Trophoblast cell (in vitro differentiated cells and primary cell): ENCODE results near the gene LIG3.
A peak's percentile ranks its signal among the peaks of the same experiment; 100 is the strongest.

ENCODE experiments used
- DNase-seq, 2 donors: peaks; one replicate each; pipeline ENCODE4 v3.0.0-alpha.2; 2016
- H2AFZ ChIP-seq: 2 replicates; pipeline ENCODE4 v1.6.1; 2013; ENCODE audit warnings: low read length, moderate library complexity, mild to moderate bottlenecking; ENCODE audit not compliant: insufficient read depth, poor library complexity
- H2AK5ac ChIP-seq: 2 replicates; pipeline ENCODE4 v1.6.1; 2013; ENCODE audit warnings: mild to moderate bottlenecking, low read length
- H2BK120ac ChIP-seq: 2 replicates; pipeline ENCODE4 v1.6.1; 2013; ENCODE audit warnings: low read length, mild to moderate bottlenecking, moderate library complexity; ENCODE audit not compliant: insufficient read depth, poor library complexity
- H2BK12ac ChIP-seq: 2 replicates; pipeline ENCODE4 v1.6.1; 2013; ENCODE audit warnings: mild to moderate bottlenecking, low read length, moderate library complexity
- H2BK5ac ChIP-seq: 2 replicates; pipeline ENCODE4 v1.6.1; 2013; ENCODE audit warnings: low read length, low read depth, moderate library complexity, mild to moderate bottlenecking; ENCODE audit not compliant: poor library complexity
- H3K14ac ChIP-seq: 2 replicates; pipeline ENCODE4 v1.6.1; 2013; ENCODE audit warnings: mild to moderate bottlenecking, low read length
- H3K18ac ChIP-seq: 2 replicates; pipeline ENCODE4 v1.6.1; 2013; ENCODE audit warnings: mild to moderate bottlenecking, low read length
- H3K23ac ChIP-seq: 2 replicates; pipeline ENCODE4 v1.6.1; 2013; ENCODE audit warnings: low read length
- H3K27ac ChIP-seq: 2 replicates; pipeline ENCODE4 v1.5.1; 2013; ENCODE audit warnings: low read depth, mild to moderate bottlenecking, inconsistent platforms, low read length, moderate library complexity
- H3K27me3 ChIP-seq: 2 replicates; pipeline ENCODE4 v1.6.1; 2013; ENCODE audit warnings: inconsistent platforms, mild to moderate bottlenecking, low read length, moderate library complexity; ENCODE audit not compliant: insufficient read depth
- H3K36me3 ChIP-seq, 2 experiments: 1 replicate in 1 of 2; 2 replicates in 1 of 2; pipeline ENCODE4 v1.6.1; 2013; ENCODE audit warnings: low read length in 2 of 2, mild to moderate bottlenecking in 2 of 2, moderate library complexity in 1 of 2; ENCODE audit not compliant: insufficient read depth in 2 of 2, control insufficient read depth in 1 of 2
- H3K4ac ChIP-seq: 2 replicates; pipeline ENCODE4 v1.6.1; 2013; ENCODE audit warnings: low read depth, mild to moderate bottlenecking, low read length, moderate library complexity
- H3K4me1 ChIP-seq, 2 experiments: 1 replicate in 1 of 2; 2 replicates in 1 of 2; pipeline ENCODE4 v1.6.1; 2013; ENCODE audit warnings: low read length in 2 of 2, mild to moderate bottlenecking in 2 of 2, moderate library complexity in 1 of 2; ENCODE audit not compliant: insufficient read depth in 2 of 2, control insufficient read depth in 1 of 2
- H3K4me2 ChIP-seq: 2 replicates; pipeline ENCODE4 v1.6.1; 2013; ENCODE audit warnings: inconsistent platforms, mild to moderate bottlenecking, low read length, moderate library complexity
- H3K4me3 ChIP-seq: 2 replicates; pipeline ENCODE4 v1.5.1; 2013; ENCODE audit warnings: mild to moderate bottlenecking, low read depth, low read length, inconsistent platforms
- H3K79me1 ChIP-seq: one replicate; pipeline ENCODE4 v1.6.1; 2013; ENCODE audit warnings: low read length
- H3K79me2 ChIP-seq: 2 replicates; pipeline ENCODE4 v1.6.1; 2013; ENCODE audit warnings: low read length, mild to moderate bottlenecking; ENCODE audit not compliant: control insufficient read depth, insufficient read depth, poor library complexity
- H3K9ac ChIP-seq: 2 replicates; pipeline ENCODE4 v1.6.1; 2013; ENCODE audit warnings: mild to moderate bottlenecking, low read length
- H3K9me3 ChIP-seq: 2 replicates; pipeline ENCODE4 v1.6.1; 2013; ENCODE audit warnings: low read depth, mild to moderate bottlenecking, control low read depth, inconsistent platforms, low read length; ENCODE audit not compliant: insufficient read depth
- H4K12ac ChIP-seq: 2 replicates; pipeline ENCODE4 v1.6.1; 2013; ENCODE audit warnings: low read depth, mild to moderate bottlenecking, low read length, moderate library complexity
- H4K8ac ChIP-seq: 2 replicates; pipeline ENCODE4 v1.6.1; 2013; ENCODE audit warnings: low read depth, mild to moderate bottlenecking, low read length, moderate library complexity
- H4K91ac ChIP-seq: one replicate; pipeline ENCODE4 v1.6.1; 2013; ENCODE audit warnings: low read depth, mild to moderate bottlenecking, low read length, moderate library complexity
- WGBS: extraction: QIAGEN DNeasy Blood & Tissue Kit; methylation state at CpG from one replicate; pipeline ENCODE4 v1.1.7; 2013; ENCODE audit warnings: missing lambda C conversion rate; ENCODE audit not compliant: insufficient read length, insufficient coverage; ENCODE audit errors: extremely low coverage; 5-methylcytosine and 5-hydroxymethylcytosine counted together

The LIG3 gene

GRCh38 chr17:35021520-35022380 lies 41.4 kb downstream of the LIG3 start:
- Histone ChIP-seq H4K12ac (no peak overlapping the region), H2AK5ac (no peak overlapping the region), H3K79me1 (peaks cover 3% of the 10 kb centered on the region), H3K27me3 (no peaks in the 10 kb centered on the region), H3K4me1 (peaks cover 8 to 10% of the 10 kb centered on the region in 2 experiments), H3K79me2 (no peaks in the 10 kb centered on the region), H2BK5ac (no peak overlapping the region), H4K8ac (no peak overlapping the region), H3K14ac (no peak overlapping the region), H3K27ac (no peak overlapping the region), H4K91ac (no peak overlapping the region), H3K36me3 (peaks cover 2 to 3% of the 10 kb centered on the region in 2 experiments), H3K4me2 (no peak overlapping the region), H3K18ac (no peak overlapping the region), H2BK120ac (no peak overlapping the region), H3K23ac (no peak overlapping the region), H3K9ac (no peak overlapping the region), H2AFZ (no peak overlapping the region), H3K4me3 (no peak overlapping the region), H3K9me3 (peaks cover 2% of the 10 kb centered on the region), H3K4ac (no peak overlapping the region), H2BK12ac (no peak overlapping the region)
- WGBS, result no CpG with 5 or more reads among the region's 11 CpGs
- no peak for DNase-seq

DNA sequence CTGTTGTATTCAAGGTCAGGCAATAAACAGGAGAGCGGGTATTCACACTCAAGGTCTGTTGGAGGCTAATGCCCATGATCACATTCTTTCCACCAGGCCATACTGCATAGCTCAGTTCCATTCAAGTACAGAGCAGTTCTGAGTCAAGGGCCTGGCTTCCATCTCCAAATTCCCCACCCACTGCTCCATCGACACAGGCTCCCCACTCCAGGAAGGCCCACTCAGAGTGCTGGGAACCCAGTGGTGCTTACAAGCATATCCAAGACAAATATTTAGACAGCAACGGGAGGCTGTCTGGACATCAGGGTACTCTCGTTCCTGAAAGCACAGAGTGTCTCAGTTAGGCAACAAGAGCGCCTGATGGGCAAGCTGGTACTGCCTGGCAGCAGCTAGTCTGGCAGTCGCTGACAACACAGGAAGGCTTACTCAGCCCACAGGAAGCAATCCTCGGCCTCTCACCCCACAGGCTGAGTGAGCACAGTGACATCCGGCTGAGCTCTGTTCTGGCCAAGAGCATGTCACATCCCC lies 42.3 kb downstream of the LIG3 start:
- H4K12ac ChIP-seq, result no peak overlapping the region
- no peak overlapping the region for H2BK5ac ChIP-seq
- peak in 1 of 2 donors; percentile 14 for DNase-seq
- H3K23ac ChIP-seq, result no peak overlapping the region
- H3K4me2 ChIP-seq, result no peak overlapping the region
- H3K79me1 ChIP-seq, result peaks cover 3% of the 10 kb centered on the region
- H3K4ac ChIP-seq, result no peak overlapping the region
- H2AK5ac ChIP-seq, result no peak overlapping the region
- no peak overlapping the region for H2BK120ac ChIP-seq
- no peak overlapping the region for H3K9ac ChIP-seq
- H3K4me3 ChIP-seq, result no peak overlapping the region
- no peaks in the 10 kb centered on the region for H3K27me3 ChIP-seq
- H4K8ac ChIP-seq, result peak overlapping the region; percentile 26
- WGBS, result no CpG with 5 or more reads among the region's 8 CpGs
- H3K79me2 ChIP-seq, result no peaks in the 10 kb centered on the region
- no peak overlapping the region for H3K27ac ChIP-seq
- no peaks in the 10 kb centered on the region for H3K9me3 ChIP-seq
- no peak overlapping the region for H2AFZ ChIP-seq
- peaks cover 0 to 2% of the 10 kb centered on the region in 2 experiments for H3K36me3 ChIP-seq
- no peak overlapping the region for H4K91ac ChIP-seq
- H2BK12ac ChIP-seq, result no peak overlapping the region
- peak overlapping the region; percentile 2 for H3K14ac ChIP-seq
- no peak overlapping the region for H3K18ac ChIP-seq
- H3K4me1 ChIP-seq, result peaks cover 8 to 10% of the 10 kb centered on the region in 2 experiments

DNA sequence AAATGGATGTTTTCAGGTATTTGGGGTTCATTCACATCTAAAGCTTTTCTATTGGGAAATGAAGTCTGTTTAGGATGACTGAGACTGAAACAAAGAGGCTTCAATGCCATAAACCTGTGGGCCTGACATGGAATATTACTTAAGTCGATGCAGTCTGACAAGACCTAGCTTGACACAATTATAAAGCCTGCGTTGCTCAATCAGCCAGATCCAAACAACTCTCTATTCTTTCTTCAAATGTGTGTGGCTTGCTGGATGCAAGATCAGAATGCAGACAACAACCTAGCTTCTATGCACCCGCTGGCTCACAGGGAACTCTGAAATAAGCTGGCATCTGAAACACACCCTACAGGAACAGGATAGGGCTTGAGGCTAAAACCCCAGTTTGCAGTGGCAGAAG lies 43.2 kb downstream of the LIG3 start:
- H3K27ac ChIP-seq, result no peak overlapping the region
- H4K12ac ChIP-seq, result no peak overlapping the region
- no peak overlapping the region for H3K4ac ChIP-seq
- H3K9me3 ChIP-seq, result no peaks in the 10 kb centered on the region
- H3K18ac ChIP-seq, result no peak overlapping the region
- no peak overlapping the region for H2BK12ac ChIP-seq
- H2AFZ ChIP-seq, result no peak overlapping the region
- H3K36me3 ChIP-seq, result peaks cover 0 to 2% of the 10 kb centered on the region in 2 experiments
- H3K79me2 ChIP-seq, result no peaks in the 10 kb centered on the region
- no peak overlapping the region for H3K23ac ChIP-seq
- no peak overlapping the region for H3K9ac ChIP-seq
- H2BK5ac ChIP-seq, result no peak overlapping the region
- no peaks in the 10 kb centered on the region for H3K27me3 ChIP-seq
- no CpG with 5 or more reads among the region's 3 CpGs for WGBS
- no peak overlapping the region for H3K4me2 ChIP-seq
- H3K79me1 ChIP-seq, result peaks cover 3% of the 10 kb centered on the region
- no peak overlapping the region for H2AK5ac ChIP-seq
- H4K8ac ChIP-seq, result no peak overlapping the region
- no peak overlapping the region for H3K4me3 ChIP-seq
- peak in 1 of 2 donors; percentile 12 for DNase-seq
- H4K91ac ChIP-seq, result no peak overlapping the region
- peaks cover 8% of the 10 kb centered on the region in 2 experiments for H3K4me1 ChIP-seq
- H2BK120ac ChIP-seq, result no peak overlapping the region
- no peak overlapping the region for H3K14ac ChIP-seq

- Histone ChIP-seq H3K4me1 (peaks cover 8% of the 10 kb centered on the region in 2 experiments), H3K23ac (no peak overlapping the region), H3K18ac (no peak overlapping the region), H2BK12ac (no peak overlapping the region), H4K8ac (no peak overlapping the region), H4K91ac (no peak overlapping the region), H3K36me3 (peaks cover 0 to 2% of the 10 kb centered on the region in 2 experiments), H3K4me2 (no peak overlapping the region), H3K79me1 (peaks cover 3% of the 10 kb centered on the region), H3K9ac (no peak overlapping the region), H4K12ac (no peak overlapping the region), H2BK5ac (no peak overlapping the region), H3K27me3 (no peaks in the 10 kb centered on the region), H2AK5ac (no peak overlapping the region), H3K27ac (no peak overlapping the region), H3K9me3 (no peaks in the 10 kb centered on the region), H2BK120ac (no peak overlapping the region), H3K79me2 (no peaks in the 10 kb centered on the region), H3K4me3 (no peak overlapping the region), H2AFZ (no peak overlapping the region), H3K14ac (no peak overlapping the region), H3K4ac (no peak overlapping the region)
- peak in 1 of 2 donors; percentile 30 for DNase-seq
- no CpG with 5 or more reads among the region's 1 CpG for WGBS
Measured at GRCh38 chr17:35025541-35025940, 45.2 kb downstream of the LIG3 start.
